Panc1 (cell line): ENCODE measurements around the gene CSMD2. TPM values are rescaled to one million over a fixed set of nuclear protein-coding genes. Genes with fewer than 3 reads are reported as not detected.

ENCODE experiments used
- ATAC-seq: fragments of 200-7000 bp; cut with Tn5 transposase; 2 replicates; pipeline ENCODE4 v1.9.1; 2020; ENCODE audit warnings: mild to moderate bottlenecking, moderate library complexity
- BruUV-seq: library from RNA; stranded (reverse); fragments of 400-500 nt; replicated peaks from 2 replicates; lab custom pipeline; 2021; lab: Mats Ljungman, UMichigan
- CTCF ChIA-PET: fragments of 300-600 bp; sonication (Branson Sonifier 250); formaldehyde crosslinking; loops from one replicate; lab custom pipeline; 2022; ENCODE audit warnings: antibody characterized with exemption; lab: Charles Lee
- POLR2A ChIA-PET: fragments of 300-600 bp; sonication (Branson Sonifier 250); formaldehyde crosslinking; loops from one replicate; lab custom pipeline; 2022; ENCODE audit warnings: antibody characterized with exemption; lab: Charles Lee
- DNase-seq: peaks from one replicate; pipeline ENCODE4 v3.0.0-alpha.2; 2010; ENCODE audit warnings: low read depth, low spot score
- H3K27ac ChIP-seq: 2 replicates; pipeline ENCODE4 v1.5.1; 2011; ENCODE audit warnings: mild to moderate bottlenecking, low read length, inconsistent platforms
- H3K27me3 ChIP-seq: fragments of 200-500 bp; sonication (Bioruptor generic); 2 replicates; pipeline ENCODE4 v1.6.0; 2014; ENCODE audit warnings: low read length, inconsistent platforms; ENCODE audit not compliant: control insufficient read depth, insufficient read depth
- H3K36me3 ChIP-seq: fragments of 200-500 bp; sonication (Bioruptor generic); 2 replicates; pipeline ENCODE4 v1.5.1; 2014; ENCODE audit warnings: inconsistent platforms, mild to moderate bottlenecking, low read length, moderate library complexity; ENCODE audit not compliant: control insufficient read depth, insufficient read depth
- H3K4me1 ChIP-seq: 2 replicates; pipeline ENCODE4 v1.5.1; 2011; ENCODE audit warnings: inconsistent platforms, mild to moderate bottlenecking, low read length, moderate library complexity; ENCODE audit not compliant: control insufficient read depth, insufficient read depth
- H3K4me3 ChIP-seq, 2 experiments: 2 replicates each; pipeline ENCODE4 v1.5.1; 2011 to 2012; ENCODE audit warnings: low read depth in 2 of 2, low read length in 2 of 2, mild to moderate bottlenecking in 2 of 2, inconsistent platforms in 1 of 2, moderate library complexity in 1 of 2
- H3K9me3 ChIP-seq: fragments of 200-500 bp; sonication (Bioruptor generic); 2 replicates; pipeline ENCODE4 v1.5.1; 2014; ENCODE audit warnings: low read depth, mild to moderate bottlenecking, inconsistent platforms, low read length, moderate library complexity; ENCODE audit not compliant: control insufficient read depth, insufficient read depth
- CTCF ChIP-seq: fragments of 450-650 bp; IDR thresholded peaks from 2 replicates; pipeline ENCODE4 v1.5.1; 2017; ENCODE audit warnings: mild to moderate bottlenecking
- POLR2AphosphoS5 ChIP-seq: IDR thresholded peaks from 2 replicates; pipeline ENCODE4 v1.6.1; 2012; ENCODE audit warnings: mild to moderate bottlenecking, low read depth, low read length, moderate library complexity
- REST ChIP-seq, 2 experiments: IDR thresholded peaks; 2 replicates each; pipeline ENCODE4 v1.6.1; 2011 to 2012; ENCODE audit warnings: low read depth in 2 of 2, control low read depth in 1 of 2, low read length in 1 of 2, mild to moderate bottlenecking in 1 of 2, moderate library complexity in 1 of 2; ENCODE audit not compliant: insufficient read depth in 1 of 2
- SIN3A ChIP-seq: IDR thresholded peaks from 2 replicates; pipeline ENCODE4 v1.6.1; 2012; ENCODE audit warnings: low read depth, mild to moderate bottlenecking, low read length, moderate library complexity, borderline replicate concordance; ENCODE audit not compliant: insufficient read depth
- TCF7L2 ChIP-seq: IDR thresholded peaks from 2 replicates; pipeline ENCODE4 v1.6.1; 2011; ENCODE audit warnings: mild to moderate bottlenecking, low read depth, low read length, inconsistent platforms
- in situ Hi-C: cut with HindIII; loops from 2 replicates; pipeline ENCODE4 v1.10.0; 2016; ENCODE audit warnings: low sequenced_read_pairs, low pct_unique_long_range_greater_than_20kb
- intact Hi-C: fragments of 100-400 bp; cut with micrococcal nuclease; formaldehyde crosslinking; loops from one replicate; pipeline ENCODE4 v1.10.0; 2022; ENCODE audit not compliant: unreplicated experiment
- total RNA-seq: library from RNA; stranded (reverse); gene quantifications from one replicate; pipeline ENCODE4 v1.2.1, GENCODE V29; 2021; ENCODE audit not compliant: unreplicated experiment

CSMD2 gene
- total RNA-seq, 1 experiment from 2014 or later: not detected

GRCh38 chr1:33635336-33636012 is 529.6 kb downstream of the CSMD2 start:
- intact Hi-C loops: no loop called here
- Histone ChIP-seq H3K36me3 (no peaks in the 10 kb centered on the region), H3K9me3 (no peaks in the 10 kb centered on the region), H3K4me1 (no peaks in the 10 kb centered on the region), H3K27me3 (peaks cover 5% of the 10 kb centered on the region), H3K4me3 (no peak overlapping the region), H3K27ac (no peak overlapping the region)
- ChIA-PET POLR2A (no interaction called here), CTCF (no interaction called here)
- no peak for TF ChIP-seq REST (IDR thresholded peaks at IDR 0.05; ENCODE audit: insufficient read depth in 1 of 2, low read depth in 2 of 2, low read length in 1 of 2)
- TF ChIP-seq CTCF: no peak
- in situ Hi-C loops: no loop called here
- no peak for ATAC-seq
- no TSS peak for BruUV-seq
- DNase-seq: no peak

- Histone ChIP-seq H3K4me1 (no peaks in the 10 kb centered on the region), H3K36me3 (no peaks in the 10 kb centered on the region), H3K27ac (no peak overlapping the region), H3K27me3 (peaks cover 8% of the 10 kb centered on the region), H3K9me3 (no peaks in the 10 kb centered on the region), H3K4me3 (no peak overlapping the region)
- DNase-seq (no peak), ATAC-seq (no peak)
- in situ Hi-C loops: no loop called here
- ChIA-PET POLR2A (no interaction called here), CTCF (interaction anchor here (3.0 kb wide), 1 partner anchor 1108 kb away, joined by 21 read pairs; no protein-coding TSS in a partner anchor)
- intact Hi-C loops: loop anchor here (5.0 kb wide), 1 partner anchor 1107 kb away; no protein-coding TSS in a partner anchor
- no peak for TF ChIP-seq REST (IDR thresholded peaks at IDR 0.05; ENCODE audit: insufficient read depth in 1 of 2, low read depth in 2 of 2, low read length in 1 of 2)
- no peak for TF ChIP-seq SIN3A
- no peak for TF ChIP-seq POLR2AphosphoS5
- peak; percentile 78 for TF ChIP-seq CTCF
- TF ChIP-seq TCF7L2: no peak
- no TSS peak for BruUV-seq
Measured at GRCh38 chr1:33634806-33635205, 530.2 kb downstream of the CSMD2 start.
